ENCODE data around the gene MYBPC3.

MYBPC3 gene

DNA sequence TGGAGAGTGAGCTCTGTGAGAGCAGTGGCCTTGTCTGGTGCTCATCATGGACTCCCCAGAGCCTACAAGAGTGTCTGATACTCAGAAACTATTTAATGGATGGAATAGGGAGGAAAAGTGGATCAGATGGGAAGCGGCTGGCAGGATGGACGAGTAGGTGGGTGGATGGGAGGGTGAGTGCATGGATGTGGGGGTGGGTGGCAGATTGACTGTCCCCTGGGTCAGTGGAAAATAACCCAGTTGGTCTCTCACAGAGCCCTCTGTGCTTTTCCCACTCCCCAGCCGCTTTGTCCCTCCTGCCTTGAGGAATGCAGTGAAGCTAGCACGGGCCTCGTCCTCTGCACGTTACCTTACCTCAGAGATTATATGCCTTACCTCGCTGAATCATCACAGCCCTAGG is 19.9 kb upstream of the MYBPC3 start:
- Histone ChIP-seq H3K4me3 (replicated peaks; ENCODE audit: low read depth, low read length) (no peak overlapping the region), H3K27me3 (replicated peaks; ENCODE audit: control insufficient read depth, insufficient read depth, low read length) (no peaks in the 10 kb centered on the region), H3K36me3 (ENCODE audit: control insufficient read depth, insufficient read depth, low read length) (peaks cover 8% of the 10 kb centered on the region)
- no peak for DNase-seq (ENCODE audit: extremely low read depth, insufficient read length)
- TF ChIP-seq, protein P1, sequence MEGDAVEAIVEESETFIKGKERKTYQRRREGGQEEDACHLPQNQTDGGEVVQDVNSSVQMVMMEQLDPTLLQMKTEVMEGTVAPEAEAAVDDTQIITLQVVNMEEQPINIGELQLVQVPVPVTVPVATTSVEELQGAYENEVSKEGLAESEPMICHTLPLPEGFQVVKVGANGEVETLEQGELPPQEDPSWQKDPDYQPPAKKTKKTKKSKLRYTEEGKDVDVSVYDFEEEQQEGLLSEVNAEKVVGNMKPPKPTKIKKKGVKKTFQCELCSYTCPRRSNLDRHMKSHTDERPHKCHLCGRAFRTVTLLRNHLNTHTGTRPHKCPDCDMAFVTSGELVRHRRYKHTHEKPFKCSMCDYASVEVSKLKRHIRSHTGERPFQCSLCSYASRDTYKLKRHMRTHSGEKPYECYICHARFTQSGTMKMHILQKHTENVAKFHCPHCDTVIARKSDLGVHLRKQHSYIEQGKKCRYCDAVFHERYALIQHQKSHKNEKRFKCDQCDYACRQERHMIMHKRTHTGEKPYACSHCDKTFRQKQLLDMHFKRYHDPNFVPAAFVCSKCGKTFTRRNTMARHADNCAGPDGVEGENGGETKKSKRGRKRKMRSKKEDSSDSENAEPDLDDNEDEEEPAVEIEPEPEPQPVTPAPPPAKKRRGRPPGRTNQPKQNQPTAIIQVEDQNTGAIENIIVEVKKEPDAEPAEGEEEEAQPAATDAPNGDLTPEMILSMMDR (IDR thresholded peaks at IDR 0.05; ENCODE audit: insufficient read depth, low read length, poor library complexity, severe bottlenecking), result no peak

- TF ChIP-seq, protein P1 (IDR thresholded peaks at IDR 0.05; ENCODE audit: insufficient read depth, low read length, poor library complexity, severe bottlenecking), result no peak
- Histone ChIP-seq H3K27me3 (replicated peaks; ENCODE audit: control insufficient read depth, insufficient read depth, low read length) (no peaks in the 10 kb centered on the region), H3K36me3 (ENCODE audit: control insufficient read depth, insufficient read depth, low read length) (peaks cover 2% of the 10 kb centered on the region), H3K4me3 (replicated peaks; ENCODE audit: low read depth, low read length) (no peak overlapping the region)
- no peak for DNase-seq (ENCODE audit: extremely low read depth, insufficient read length)
These were observed 17.2 kb upstream of the MYBPC3 start for GRCh38 chr11:47369676-47370075.

DNA sequence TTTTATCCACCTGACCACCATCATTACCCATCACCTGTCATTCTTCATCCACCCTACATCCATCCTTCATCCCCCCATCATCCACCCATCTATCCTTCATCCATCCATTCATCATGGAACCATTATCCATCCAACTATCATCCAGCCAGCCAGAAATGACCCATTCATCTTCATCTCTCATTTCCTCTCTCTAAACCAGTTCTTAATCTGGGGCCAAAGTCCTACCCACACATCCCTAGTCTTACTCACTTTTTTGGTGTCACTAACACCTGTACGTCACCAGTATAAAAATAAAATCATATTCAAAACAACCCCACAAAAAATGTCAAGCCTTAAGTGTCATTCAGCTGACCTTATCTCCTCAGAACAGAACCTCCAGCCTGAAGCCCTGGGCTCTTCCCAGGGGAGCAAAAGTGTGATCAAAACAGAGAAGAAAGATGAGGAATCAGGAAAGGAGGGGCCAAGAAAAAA is 13.6 kb upstream of the MYBPC3 start:
- TF ChIP-seq, protein P1 (IDR thresholded peaks at IDR 0.05; ENCODE audit: insufficient read depth, low read length, poor library complexity, severe bottlenecking), result no peak
- no peak overlapping the region for H3K4me3 ChIP-seq (replicated peaks; ENCODE audit: low read depth, low read length)
- H3K36me3 ChIP-seq (ENCODE audit: control insufficient read depth, insufficient read depth, low read length), result peaks cover 2% of the 10 kb centered on the region
- DNase-seq (ENCODE audit: extremely low read depth, insufficient read length), result no peak
- H3K27me3 ChIP-seq (replicated peaks; ENCODE audit: control insufficient read depth, insufficient read depth, low read length), result no peaks in the 10 kb centered on the region

GRCh38 chr11:47361419-47361818 is 8.9 kb upstream of the MYBPC3 start:
- Histone ChIP-seq H3K4me3 (replicated peaks; ENCODE audit: low read depth, low read length) (no peak overlapping the region), H3K27me3 (replicated peaks; ENCODE audit: control insufficient read depth, insufficient read depth, low read length) (no peaks in the 10 kb centered on the region), H3K36me3 (ENCODE audit: control insufficient read depth, insufficient read depth, low read length) (peaks cover 9% of the 10 kb centered on the region)
- DNase-seq (ENCODE audit: extremely low read depth, insufficient read length), result no peak
- TF ChIP-seq, protein P1 (IDR thresholded peaks at IDR 0.05; ENCODE audit: insufficient read depth, low read length, poor library complexity, severe bottlenecking), result no peak

DNA sequence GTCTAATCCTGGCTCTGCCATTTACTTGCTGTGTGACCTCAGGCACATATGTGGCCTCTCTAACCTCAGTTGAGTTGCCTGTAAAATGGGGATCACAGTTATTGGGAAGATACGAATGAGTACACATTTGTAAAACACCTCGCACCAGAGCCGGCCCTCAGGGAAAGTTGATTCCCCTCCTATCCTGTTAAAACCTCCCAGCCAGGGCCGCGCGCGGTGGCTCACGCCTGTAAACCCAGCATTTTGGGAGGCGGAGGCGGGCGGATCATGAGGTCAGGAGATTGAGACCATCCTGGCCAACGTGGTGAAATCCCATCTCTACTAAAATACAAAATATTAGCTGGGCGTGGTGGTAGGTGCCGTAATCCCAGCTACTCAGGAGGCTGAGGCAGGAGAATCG is 7.8 kb upstream of the MYBPC3 start:
- Histone ChIP-seq H3K27me3 (replicated peaks; ENCODE audit: control insufficient read depth, insufficient read depth, low read length) (no peaks in the 10 kb centered on the region), H3K4me3 (replicated peaks; ENCODE audit: low read depth, low read length) (no peak overlapping the region), H3K36me3 (ENCODE audit: control insufficient read depth, insufficient read depth, low read length) (peaks cover 11% of the 10 kb centered on the region)
- no peak for DNase-seq (ENCODE audit: extremely low read depth, insufficient read length)
- TF ChIP-seq, protein P1 (IDR thresholded peaks at IDR 0.05; ENCODE audit: insufficient read depth, low read length, poor library complexity, severe bottlenecking), result no peak

DNA sequence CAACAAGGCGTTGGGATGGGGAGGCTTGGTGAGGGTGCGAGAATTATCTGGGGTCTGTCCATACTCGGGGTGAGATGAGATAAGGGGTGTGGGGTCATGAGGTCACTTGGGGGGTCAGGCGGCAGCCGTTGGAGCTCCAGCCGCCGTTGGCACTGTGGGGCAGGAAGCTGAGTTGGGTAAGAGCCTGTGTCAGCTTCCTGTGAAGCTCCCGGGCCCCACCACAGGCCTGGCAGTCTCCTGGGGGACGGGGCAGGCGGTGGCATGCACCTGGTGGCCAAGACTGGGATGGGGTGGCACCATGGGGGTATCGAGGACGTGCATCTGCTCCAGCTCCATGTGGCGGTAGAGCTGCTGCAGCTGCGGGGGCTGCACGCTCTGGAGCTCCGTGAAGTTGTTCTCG is 7.1 kb upstream of the MYBPC3 start:
- Histone ChIP-seq H3K4me3 (replicated peaks; ENCODE audit: low read depth, low read length) (no peak overlapping the region), H3K36me3 (ENCODE audit: control insufficient read depth, insufficient read depth, low read length) (peaks cover 11% of the 10 kb centered on the region), H3K27me3 (replicated peaks; ENCODE audit: control insufficient read depth, insufficient read depth, low read length) (no peaks in the 10 kb centered on the region)
- TF ChIP-seq, protein P1 (IDR thresholded peaks at IDR 0.05; ENCODE audit: insufficient read depth, low read length, poor library complexity, severe bottlenecking), result no peak
- no peak for DNase-seq (ENCODE audit: extremely low read depth, insufficient read length)
